ENCODE results near the gene ARL11.

The ARL11 gene

GRCh38 chr13:49681842-49682435 lies 53.6 kb downstream of the ARL11 start:
- H3K9me3 Mint-ChIP-seq: no peaks in the 10 kb centered on the region
- peaks cover 22% of the 10 kb centered on the region for H3K4me1 Mint-ChIP-seq (ENCODE audit: low read depth)
- H3K27ac Mint-ChIP-seq: no peak overlapping the region
- H3K27me3 Mint-ChIP-seq (ENCODE audit: low read depth): no peaks in the 10 kb centered on the region
- H3K36me3 Mint-ChIP-seq (ENCODE audit: low read depth): peaks cover 12% of the 10 kb centered on the region
- H3K4me3 Mint-ChIP-seq: no peak overlapping the region

Measured in T-helper 1 cell treated with Interleukin-12 subunit alpha and Interleukin-12 subunit beta and Interleukin-4 antibody, amounts not matched to agents 30 μg/mL and 1 μg/mL, for 36 hours (primary cell).